ENCODE results near the gene FSTL4.
A peak's percentile ranks its signal among the peaks of the same experiment; 100 is the strongest.

FSTL4 gene

GRCh38 chr5:133612249-133612860, at the start of gene FSTL4:
Gene FSTL4 (minus strand): TSS chr5:133612541.
- DNase-seq (ENCODE audit: low read depth in 2 of 2), result peak in 1 of 2 experiments; percentile 31

GRCh38 chr5:133661389-133661788, 49.0 kb upstream of the FSTL4 start:
- DNase-seq (ENCODE audit: low read depth in 2 of 2), result no peak

GRCh38 chr5:133658327-133658726, 46.0 kb upstream of the FSTL4 start:
- DNase-seq (ENCODE audit: low read depth in 2 of 2), result no peak

GRCh38 chr5:133657036-133657435, 44.7 kb upstream of the FSTL4 start:
- DNase-seq (ENCODE audit: low read depth in 2 of 2), result no peak

GRCh38 chr5:133655966-133656365, 43.6 kb upstream of the FSTL4 start:
- no peak for DNase-seq (ENCODE audit: low read depth in 2 of 2)

GRCh38 chr5:133653760-133654049, 41.4 kb upstream of the FSTL4 start:
- DNase-seq (ENCODE audit: low read depth in 2 of 2), result no peak

GRCh38 chr5:133652951-133653759, 40.8 kb upstream of the FSTL4 start:
- DNase-seq (ENCODE audit: low read depth in 2 of 2), result no peak

GRCh38 chr5:133644000-133644865, 31.9 kb upstream of the FSTL4 start:
- no peak for DNase-seq (ENCODE audit: low read depth in 2 of 2)

- DNase-seq (ENCODE audit: low read depth in 2 of 2), result no peak
Observed at GRCh38 chr5:133643365-133643764, 31.0 kb upstream of the FSTL4 start.

- DNase-seq (ENCODE audit: low read depth in 2 of 2), result no peak
Observed at GRCh38 chr5:133642153-133642722, 29.9 kb upstream of the FSTL4 start.

GRCh38 chr5:133641683-133642082, 29.3 kb upstream of the FSTL4 start:
- no peak for DNase-seq (ENCODE audit: low read depth in 2 of 2)

GRCh38 chr5:133639850-133640528, 27.6 kb upstream of the FSTL4 start:
- no peak for DNase-seq (ENCODE audit: low read depth in 2 of 2)

GRCh38 chr5:133638436-133638835, 26.1 kb upstream of the FSTL4 start:
- no peak for DNase-seq (ENCODE audit: low read depth in 2 of 2)

- no peak for DNase-seq (ENCODE audit: low read depth in 2 of 2)
Observed at GRCh38 chr5:133637206-133637605, 24.9 kb upstream of the FSTL4 start.

GRCh38 chr5:133635051-133635450, 22.7 kb upstream of the FSTL4 start:
- no peak for DNase-seq (ENCODE audit: low read depth in 2 of 2)

- no peak for DNase-seq (ENCODE audit: low read depth in 2 of 2)
Observed at GRCh38 chr5:133627180-133627579, 14.8 kb upstream of the FSTL4 start.

GRCh38 chr5:133624316-133624715, 12.0 kb upstream of the FSTL4 start:
- no peak for DNase-seq (ENCODE audit: low read depth in 2 of 2)

GRCh38 chr5:133618141-133618540, 5.8 kb upstream of the FSTL4 start:
- DNase-seq (ENCODE audit: low read depth in 2 of 2), result no peak

- DNase-seq (ENCODE audit: low read depth in 2 of 2), result no peak
Observed at GRCh38 chr5:133613743-133614142, 1.4 kb upstream of the FSTL4 start.

- no peak for DNase-seq (ENCODE audit: low read depth in 2 of 2)
Observed at GRCh38 chr5:133613184-133613583, 843 bp upstream of the FSTL4 start.

GRCh38 chr5:133611357-133612248, 738 bp downstream of the FSTL4 start:
- peak in 1 of 2 experiments; percentile 3 for DNase-seq (ENCODE audit: low read depth in 2 of 2)
